Lower leg skin (tissue), 3 donors: ENCODE measurements around the gene KIRREL2.

ENCODE experiments used
- POLR2A ChIP-seq, 2 donors: fragments of 450-650 bp; IDR thresholded peaks; one replicate each; pipeline ENCODE4 v1.6.1; 2016 to 2017; ENCODE audit warnings: antibody characterized with exemption in 2 of 2, mild to moderate bottlenecking in 1 of 2, moderate library complexity in 1 of 2
- TF ChIP-seq, protein P1 (sequence below), 3 donors: fragments of 450-650 bp; IDR thresholded peaks; one replicate each; pipeline ENCODE4 v1.5.1; 2016; ENCODE audit warnings: antibody characterized with exemption in 3 of 3, mild to moderate bottlenecking in 3 of 3, moderate library complexity in 2 of 3

DNA sequence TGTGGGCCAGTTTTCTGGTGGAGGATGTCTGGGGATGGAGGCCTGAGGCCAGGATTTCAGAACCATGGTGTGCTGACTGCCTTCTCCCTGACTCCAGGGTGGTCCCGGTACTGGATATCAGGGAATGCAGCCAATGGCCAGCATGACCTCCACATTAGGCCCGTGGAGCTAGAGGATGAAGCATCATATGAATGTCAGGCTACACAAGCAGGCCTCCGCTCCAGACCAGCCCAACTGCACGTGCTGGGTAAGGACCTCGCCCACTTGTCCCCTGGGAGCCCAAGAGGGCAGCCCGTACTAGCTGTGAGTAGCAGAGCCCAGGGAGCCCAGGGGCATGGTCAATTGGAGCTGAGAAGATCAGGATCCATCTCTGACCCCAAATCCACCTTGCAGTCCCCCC lies 1.6 kb downstream of the KIRREL2 start:
- TF ChIP-seq, protein P1, sequence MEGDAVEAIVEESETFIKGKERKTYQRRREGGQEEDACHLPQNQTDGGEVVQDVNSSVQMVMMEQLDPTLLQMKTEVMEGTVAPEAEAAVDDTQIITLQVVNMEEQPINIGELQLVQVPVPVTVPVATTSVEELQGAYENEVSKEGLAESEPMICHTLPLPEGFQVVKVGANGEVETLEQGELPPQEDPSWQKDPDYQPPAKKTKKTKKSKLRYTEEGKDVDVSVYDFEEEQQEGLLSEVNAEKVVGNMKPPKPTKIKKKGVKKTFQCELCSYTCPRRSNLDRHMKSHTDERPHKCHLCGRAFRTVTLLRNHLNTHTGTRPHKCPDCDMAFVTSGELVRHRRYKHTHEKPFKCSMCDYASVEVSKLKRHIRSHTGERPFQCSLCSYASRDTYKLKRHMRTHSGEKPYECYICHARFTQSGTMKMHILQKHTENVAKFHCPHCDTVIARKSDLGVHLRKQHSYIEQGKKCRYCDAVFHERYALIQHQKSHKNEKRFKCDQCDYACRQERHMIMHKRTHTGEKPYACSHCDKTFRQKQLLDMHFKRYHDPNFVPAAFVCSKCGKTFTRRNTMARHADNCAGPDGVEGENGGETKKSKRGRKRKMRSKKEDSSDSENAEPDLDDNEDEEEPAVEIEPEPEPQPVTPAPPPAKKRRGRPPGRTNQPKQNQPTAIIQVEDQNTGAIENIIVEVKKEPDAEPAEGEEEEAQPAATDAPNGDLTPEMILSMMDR (IDR thresholded peaks at IDR 0.05), result no peak
- TF ChIP-seq POLR2A (IDR thresholded peaks at IDR 0.05), result no peak
